GM12801 (cell line): ENCODE measurements around the gene MAB21L3.

Experiments used
- TF ChIP-seq, protein P1 (sequence below): IDR thresholded peaks from one replicate; pipeline ENCODE4 v1.5.1; 2011; ENCODE audit warnings: control low read depth; ENCODE audit not compliant: insufficient read length; ENCODE audit errors: extremely low read depth

MAB21L3 gene

DNA sequence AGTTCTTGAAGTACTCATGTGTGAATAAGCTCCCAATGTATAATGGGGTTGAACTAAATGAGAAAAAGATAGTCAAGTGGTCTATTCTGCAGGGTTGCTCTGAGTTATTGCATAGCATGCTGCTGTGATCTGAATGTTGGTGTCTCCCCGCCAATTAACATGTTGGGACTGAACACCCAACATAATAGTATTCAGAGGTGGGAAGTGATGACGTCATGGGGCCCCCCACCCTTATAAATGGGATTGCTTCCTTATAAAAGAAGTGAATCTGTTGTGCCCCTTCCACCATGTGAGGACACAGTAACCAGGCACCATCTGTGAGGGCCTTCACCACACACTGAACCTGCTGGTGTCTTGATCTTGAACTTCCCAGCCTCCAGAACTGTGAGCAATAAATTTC lies 50.2 kb downstream of the MAB21L3 start:
- TF ChIP-seq, protein P1, sequence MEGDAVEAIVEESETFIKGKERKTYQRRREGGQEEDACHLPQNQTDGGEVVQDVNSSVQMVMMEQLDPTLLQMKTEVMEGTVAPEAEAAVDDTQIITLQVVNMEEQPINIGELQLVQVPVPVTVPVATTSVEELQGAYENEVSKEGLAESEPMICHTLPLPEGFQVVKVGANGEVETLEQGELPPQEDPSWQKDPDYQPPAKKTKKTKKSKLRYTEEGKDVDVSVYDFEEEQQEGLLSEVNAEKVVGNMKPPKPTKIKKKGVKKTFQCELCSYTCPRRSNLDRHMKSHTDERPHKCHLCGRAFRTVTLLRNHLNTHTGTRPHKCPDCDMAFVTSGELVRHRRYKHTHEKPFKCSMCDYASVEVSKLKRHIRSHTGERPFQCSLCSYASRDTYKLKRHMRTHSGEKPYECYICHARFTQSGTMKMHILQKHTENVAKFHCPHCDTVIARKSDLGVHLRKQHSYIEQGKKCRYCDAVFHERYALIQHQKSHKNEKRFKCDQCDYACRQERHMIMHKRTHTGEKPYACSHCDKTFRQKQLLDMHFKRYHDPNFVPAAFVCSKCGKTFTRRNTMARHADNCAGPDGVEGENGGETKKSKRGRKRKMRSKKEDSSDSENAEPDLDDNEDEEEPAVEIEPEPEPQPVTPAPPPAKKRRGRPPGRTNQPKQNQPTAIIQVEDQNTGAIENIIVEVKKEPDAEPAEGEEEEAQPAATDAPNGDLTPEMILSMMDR: no peak

DNA sequence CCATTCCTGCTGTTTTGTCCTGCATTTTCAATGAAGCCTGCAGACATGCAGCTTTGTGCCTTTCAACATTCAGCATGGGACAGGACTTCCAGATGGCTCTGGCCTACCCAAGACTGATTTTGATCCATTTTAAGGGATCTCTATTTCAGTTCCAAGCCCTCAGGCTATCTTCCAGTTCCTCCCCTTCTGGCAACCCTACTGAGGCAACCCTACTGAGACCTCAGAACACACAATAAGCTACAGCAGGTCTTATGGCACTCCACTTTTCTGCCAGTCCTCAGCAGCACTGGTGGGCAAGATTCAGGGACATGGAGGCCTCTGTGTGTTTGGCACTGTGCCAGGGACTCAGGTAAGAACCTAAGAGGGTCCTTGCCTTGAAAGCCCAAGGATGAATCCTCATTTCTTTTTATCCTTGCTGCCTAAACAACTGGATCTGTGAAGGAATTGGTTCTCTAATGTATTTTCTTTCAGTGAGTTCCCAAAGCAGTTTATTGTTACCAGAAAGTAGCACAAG lies 50.7 kb downstream of the MAB21L3 start:
- TF ChIP-seq, protein P1: no peak

DNA sequence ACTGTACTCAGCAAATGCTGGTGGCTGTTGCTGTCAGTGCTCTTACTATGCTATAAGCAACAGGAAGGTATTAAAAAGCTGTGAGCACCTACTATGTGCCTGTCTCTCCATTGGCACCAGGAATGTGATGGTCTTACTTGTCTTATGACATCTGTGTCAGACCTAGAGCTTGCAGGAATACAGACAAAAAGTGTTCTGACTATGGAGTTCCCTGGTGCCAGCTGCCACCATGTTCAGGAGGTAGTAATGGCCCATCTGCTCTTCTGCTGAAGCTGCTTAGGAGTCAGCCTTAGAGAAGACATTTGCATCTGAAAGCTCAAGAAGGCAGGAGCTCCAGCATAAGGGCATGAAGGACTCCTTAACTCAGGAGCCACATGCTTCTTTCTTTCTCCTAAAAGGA lies 52.3 kb downstream of the MAB21L3 start:
- TF ChIP-seq, protein P1: no peak

DNA sequence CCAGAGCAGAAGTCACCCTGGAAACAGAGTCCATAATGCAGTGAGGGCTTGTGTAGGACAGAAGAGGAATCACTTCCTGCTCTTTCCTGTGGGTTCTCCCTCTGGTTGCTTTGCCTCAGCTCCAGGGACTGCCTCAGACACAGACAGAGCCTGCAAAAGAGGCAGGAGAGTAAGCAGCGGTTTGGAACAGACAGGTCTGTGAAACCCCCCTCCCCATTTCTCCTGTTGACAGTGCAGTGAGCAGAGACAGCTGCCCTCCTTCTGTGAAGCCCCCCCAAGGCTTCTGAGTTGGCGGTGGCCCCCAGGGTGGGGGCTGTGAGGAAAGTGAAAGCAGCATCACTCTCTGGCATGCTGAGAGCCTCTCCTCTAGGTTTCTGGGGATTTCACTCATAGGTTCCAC lies 53.0 kb downstream of the MAB21L3 start:
- TF ChIP-seq, protein P1: no peak

DNA sequence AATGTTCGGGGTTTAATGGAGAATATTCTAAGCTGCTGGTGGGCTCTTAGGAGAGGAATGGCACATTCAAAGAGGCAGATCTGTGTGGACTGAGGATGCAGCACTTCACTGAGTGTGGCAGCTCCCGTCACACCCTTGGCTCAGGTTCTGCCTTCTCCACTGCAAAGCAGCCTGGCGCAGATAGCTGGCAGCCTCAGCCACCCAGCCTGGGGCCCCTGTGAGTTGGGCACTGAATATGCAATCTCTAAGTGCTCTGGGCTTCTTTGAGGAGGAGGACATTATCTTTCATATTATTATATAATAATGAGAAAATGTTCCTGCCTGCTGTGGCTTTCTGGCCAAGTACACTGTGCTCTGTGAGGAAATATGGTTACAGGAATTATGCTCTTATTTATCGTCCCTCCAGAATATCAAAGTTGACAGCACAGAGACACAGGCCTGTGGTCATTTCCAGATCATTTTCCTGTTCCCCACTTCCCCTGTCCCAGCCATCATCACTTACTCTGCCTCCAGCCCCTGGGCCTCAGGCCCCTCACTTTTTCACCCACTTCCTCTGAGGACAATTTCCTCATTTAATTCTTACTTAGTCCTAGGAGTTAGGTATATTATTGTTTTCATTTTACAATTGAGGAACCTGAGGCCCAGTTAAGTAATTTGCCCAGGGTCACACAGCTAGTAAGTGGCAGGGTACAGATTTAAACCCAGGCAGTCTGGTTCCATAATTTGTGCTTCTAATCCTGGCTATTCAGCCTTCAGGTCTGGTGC lies 53.6 kb downstream of the MAB21L3 start:
- TF ChIP-seq, protein P1: no peak

DNA sequence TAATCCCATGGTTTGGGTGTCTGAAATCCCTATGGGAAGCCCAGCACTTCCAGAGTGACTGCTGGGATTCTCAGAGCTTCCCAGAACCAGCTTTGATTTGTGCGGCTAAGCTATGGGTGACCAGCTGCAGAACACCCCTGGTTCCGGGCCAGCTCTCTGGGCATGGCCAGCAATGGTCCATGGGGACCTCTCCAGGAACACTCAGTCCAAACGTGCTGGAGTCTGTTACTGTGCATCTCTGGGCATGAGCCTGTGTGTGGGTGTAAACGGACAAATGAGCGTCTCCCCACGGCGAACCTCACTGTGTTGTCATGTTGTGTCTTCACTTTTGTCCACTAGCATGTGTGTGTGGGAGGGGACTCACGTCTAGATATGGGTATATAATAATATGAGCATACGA lies 54.4 kb downstream of the MAB21L3 start:
- TF ChIP-seq, protein P1: no peak

DNA sequence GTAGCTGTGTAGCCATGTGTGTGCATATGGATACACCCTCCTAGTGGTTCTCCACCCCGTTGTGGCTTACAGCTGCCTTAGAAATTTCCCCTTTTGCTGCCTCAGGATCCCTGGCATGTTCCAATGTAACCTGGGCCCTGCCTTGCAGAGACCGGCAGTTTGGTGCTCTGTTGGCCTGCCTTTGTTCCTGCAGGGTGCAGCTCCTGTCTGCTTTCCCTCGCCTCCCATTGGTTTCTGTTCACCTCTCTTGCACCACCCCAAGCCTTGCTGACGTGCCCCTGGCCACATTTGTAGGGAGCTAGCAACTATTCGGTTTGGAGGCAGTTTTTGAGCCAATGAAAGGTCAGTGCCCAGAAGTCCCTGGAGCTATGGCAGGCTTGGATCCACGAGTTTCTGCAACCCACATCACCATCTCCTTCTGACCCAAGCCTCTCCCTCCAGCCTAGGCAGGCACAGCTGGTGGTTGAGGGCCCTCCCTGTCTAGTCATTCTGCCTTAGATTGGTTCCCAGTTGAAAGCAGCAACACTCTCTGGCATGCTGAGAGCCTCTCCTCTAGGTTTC lies 54.9 kb downstream of the MAB21L3 start:
- TF ChIP-seq, protein P1: no peak
